Stimulated activated CD4-positive, alpha-beta T cell treated with anti-CD3 and anti-CD28 coated beads, Interleukin-12 subunit alpha, Interleukin-12 subunit beta, amount 100 ng/mL, for 4 hours (primary cell): ENCODE measurements around the gene SGIP1.
"Not testable (repeated sequence)": the region's sequence is repeated elsewhere in the genome, so short reads cannot be mapped to it uniquely, and the experiment has no call there.

ENCODE experiments used
- DNase-seq: peaks from one replicate; pipeline ENCODE4 v3.0.0-alpha.2; 2020

SGIP1 gene

GRCh38 chr1:66734531-66734930, 200.6 kb downstream of the SGIP1 start:
- not testable (repeated sequence) for DNase-seq

DNA sequence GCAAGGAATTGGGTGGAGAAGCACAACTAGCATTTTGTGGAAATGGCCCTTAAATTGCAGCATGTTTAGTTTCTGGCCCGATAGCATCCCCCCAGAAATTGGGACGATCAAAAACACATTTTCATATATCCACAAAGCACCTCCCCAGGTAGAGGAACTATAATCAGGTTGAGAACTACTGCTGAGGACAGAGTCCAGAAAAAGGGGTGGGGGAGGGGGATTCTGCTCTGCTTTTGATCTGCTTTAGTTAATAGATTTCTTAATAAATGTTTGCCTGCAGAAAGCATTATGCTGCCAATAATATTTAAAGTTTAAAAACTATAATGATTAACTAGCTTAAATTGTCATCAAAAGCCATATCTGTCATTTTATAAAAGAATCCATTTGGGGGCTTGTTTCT, 203.9 kb downstream of the SGIP1 start:
- DNase-seq: no peak

DNA sequence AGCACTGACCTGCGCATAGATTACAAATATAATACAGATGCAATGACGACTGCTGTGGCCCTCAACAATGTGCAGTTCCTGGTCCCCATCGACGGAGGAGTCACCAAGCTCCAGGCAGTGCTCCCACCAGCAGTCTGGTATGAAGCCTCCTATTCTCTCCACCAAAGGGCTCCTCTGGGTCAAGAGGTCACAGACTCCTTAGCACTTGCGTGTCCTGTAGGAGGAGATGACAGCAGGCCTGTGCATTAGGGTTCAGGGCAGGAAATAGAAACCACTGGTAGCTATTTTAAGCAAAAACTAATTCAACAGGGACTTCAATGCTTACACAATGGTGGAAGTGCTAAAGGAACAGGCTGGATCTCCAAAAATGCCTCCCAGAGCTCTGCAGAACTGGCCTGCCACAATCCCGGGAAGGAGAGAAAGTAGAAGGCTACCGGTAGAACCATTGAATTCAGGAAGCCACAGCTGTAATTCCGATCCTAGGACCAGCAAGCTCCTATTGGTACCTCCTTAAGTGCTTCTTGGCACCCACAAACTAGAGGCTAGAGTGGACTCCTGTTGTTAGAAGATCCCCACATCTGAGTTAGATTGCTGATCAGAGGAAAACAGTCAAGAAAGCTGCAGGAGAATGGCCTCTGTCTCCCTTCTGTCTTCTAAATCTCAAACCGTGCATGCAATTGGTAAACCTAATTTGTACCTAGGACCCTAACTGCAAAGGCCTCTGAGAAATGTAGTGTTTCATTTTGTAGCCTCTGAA, 205.6 kb downstream of the SGIP1 start:
- no peak for DNase-seq

GRCh38 chr1:66745451-66745850, 211.5 kb downstream of the SGIP1 start:
- DNase-seq: no peak

DNA sequence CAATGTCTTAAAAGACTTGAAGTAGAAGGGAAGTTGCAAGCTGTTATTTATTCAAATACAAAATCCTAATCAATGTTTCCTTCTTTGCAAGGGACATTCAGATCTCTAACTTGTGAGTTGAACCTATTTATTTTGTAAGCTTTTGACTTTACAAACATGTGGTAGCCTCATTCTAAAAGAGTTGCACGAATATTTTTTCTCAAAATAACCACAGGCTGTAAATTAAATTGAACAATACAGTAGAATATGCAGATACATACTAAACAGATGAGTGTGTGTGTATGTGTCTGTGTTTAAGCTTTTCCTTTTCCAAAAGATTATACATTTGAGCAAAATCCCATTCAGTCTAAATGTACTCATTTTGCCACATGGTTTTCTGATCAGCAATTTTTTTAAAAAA, 213.5 kb downstream of the SGIP1 start:
- DNase-seq: no peak

DNA sequence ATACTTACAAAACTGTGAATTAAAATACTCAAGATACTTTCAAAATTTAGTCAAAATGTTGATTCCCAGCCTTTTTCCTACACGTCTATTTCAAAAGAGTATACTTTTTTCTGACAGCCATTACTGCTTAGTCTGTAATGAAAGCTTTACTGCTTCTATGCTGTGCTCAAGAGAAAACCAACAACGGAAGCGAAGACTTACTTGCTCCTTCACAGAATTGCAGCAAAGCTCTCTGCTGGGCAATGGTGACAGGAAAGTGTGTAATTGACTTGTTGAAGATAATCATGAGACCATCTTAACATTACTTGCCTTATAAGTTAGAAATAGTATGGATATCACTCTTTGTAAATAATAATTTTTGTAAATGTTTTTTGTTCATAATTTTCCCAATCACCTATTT, 216.6 kb downstream of the SGIP1 start:
- no peak for DNase-seq

GRCh38 chr1:66751160-66751559, 217.2 kb downstream of the SGIP1 start:
- no peak for DNase-seq

- no peak for DNase-seq
Measured at GRCh38 chr1:66752000-66752592, 218.1 kb downstream of the SGIP1 start, which contains the start of gene DYNLT5. Gene DYNLT5 (plus strand): TSS chr1:66752459. CDS start chr1:66754659, 2,200 bp downstream.

- no peak for DNase-seq
Measured at GRCh38 chr1:66752671-66753371, 218.9 kb downstream of the SGIP1 start.

GRCh38 chr1:66757722-66758240, 223.8 kb downstream of the SGIP1 start:
- DNase-seq: no peak

DNA sequence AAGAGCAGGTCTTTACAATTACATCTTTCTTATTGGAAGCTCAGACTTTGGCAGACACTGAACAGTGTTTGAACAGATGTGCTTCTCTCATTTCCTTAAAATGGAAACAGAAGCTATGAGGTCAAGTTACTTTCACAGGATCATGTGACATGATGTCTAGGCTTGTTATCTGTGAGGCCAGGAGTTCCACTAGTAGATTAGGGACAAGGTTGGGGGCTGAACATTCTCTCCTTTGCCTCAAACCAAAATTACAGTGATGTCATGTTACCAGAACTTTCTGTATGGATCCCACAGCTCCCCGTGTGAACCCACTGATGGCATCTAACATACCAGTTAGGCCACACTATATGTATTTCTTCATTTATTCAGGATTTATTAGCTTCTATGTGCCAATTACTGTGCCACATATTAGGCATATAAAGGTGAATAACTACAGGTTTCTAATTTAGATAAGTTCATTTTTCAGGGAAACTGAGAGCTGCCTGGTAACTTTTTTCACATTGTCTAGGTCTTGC, 224.3 kb downstream of the SGIP1 start:
- no peak for DNase-seq

DNA sequence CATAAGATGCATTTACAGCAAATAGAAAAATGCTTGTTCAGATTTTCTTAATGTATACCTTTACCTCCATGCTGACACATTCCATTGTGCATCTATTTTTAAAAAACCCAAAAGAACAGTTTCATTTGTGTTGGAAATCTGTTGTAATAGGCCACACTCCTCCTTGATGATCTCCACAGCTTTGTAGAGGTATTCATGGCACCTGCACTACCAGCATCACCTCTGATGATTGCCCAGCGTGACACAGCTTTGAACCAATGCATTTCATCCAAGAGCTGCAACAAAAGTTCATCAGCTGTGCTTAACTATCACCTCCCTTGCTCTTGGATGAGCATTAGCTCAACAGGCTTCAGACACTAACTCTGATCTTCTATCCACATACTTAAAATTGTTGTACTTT, 226.6 kb downstream of the SGIP1 start:
- DNase-seq: no peak

GRCh38 chr1:66761221-66761620, 227.3 kb downstream of the SGIP1 start:
- no peak for DNase-seq

- DNase-seq: peak; percentile 30
Measured at GRCh38 chr1:66764994-66765578, 231.1 kb downstream of the SGIP1 start.

DNA sequence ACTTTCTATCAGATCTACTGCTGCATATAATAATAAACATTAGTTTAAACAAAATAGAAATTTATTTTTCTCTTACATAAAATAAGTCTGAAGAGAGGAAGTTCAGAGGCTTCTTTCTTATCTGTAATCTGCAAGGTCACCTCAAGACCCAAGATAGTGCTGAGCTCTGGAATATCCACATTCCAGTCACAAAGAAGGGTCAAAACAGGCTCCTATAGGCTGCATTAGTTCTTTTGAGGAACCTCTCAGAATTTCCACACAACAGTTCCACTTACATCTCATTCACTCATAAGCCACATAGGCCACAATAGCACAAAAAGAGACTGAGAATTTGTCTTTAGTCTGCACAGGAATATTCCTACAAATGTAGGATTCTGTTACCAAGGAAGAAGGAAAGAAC, 233.7 kb downstream of the SGIP1 start:
- DNase-seq: no peak

DNA sequence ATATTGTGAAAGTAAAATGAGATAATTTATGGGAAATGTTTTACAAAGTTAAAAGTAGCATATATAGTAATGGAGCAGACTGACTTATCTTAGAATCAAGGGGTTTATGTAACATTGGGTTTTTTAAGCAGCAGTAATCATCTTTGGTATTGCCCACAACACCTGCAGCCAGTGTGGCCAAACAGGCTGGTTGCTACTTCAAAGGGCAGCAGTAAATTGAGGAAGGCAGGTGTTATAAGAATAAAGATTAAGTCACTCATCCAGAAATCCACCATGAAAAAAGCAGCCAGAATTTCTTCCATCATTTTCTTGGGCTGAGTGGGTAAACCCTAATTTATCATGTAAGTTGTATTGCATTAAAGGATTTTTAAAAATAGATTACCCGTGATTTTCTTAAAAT, 235.0 kb downstream of the SGIP1 start:
- DNase-seq: no peak

DNA sequence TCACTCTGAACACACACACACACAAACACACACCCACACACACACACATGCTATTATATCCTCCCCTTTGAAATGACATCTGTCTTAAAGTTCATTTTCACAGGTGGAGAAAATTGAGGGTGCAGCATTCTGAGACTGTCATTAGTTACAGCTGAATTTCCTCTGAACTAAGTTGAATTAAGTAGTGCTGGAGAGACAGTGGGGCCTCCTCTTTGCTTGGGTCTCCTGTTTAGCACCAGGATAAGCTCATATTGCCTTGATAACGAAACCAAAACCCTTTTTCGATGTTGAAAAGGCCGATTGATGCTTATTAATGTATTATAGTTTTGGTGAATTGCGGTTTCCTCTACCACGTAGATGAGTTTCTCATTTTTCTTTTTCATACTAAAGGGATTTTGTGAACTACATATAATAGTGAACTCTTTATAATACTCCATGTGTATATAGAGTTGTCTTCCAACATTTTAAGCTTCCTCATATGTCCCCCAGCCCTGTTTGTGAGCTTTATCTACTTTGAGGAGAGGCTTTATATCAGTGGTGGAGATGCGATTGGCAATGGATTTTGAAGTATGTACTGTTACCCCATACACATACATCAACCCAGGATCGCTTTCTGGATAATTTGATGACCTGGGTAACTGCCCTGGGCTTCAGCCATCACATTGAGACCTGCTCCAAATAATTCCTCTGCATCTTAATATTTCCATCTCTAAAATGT, 235.7 kb downstream of the SGIP1 start:
- no peak for DNase-seq

- DNase-seq: no peak
Measured at GRCh38 chr1:66770240-66770639, 236.3 kb downstream of the SGIP1 start.

GRCh38 chr1:66770694-66771093, 236.7 kb downstream of the SGIP1 start:
- DNase-seq: no peak

GRCh38 chr1:66773227-66773626, 239.3 kb downstream of the SGIP1 start:
- DNase-seq: no peak

GRCh38 chr1:66774438-66774837, 240.5 kb downstream of the SGIP1 start:
- DNase-seq: no peak

DNA sequence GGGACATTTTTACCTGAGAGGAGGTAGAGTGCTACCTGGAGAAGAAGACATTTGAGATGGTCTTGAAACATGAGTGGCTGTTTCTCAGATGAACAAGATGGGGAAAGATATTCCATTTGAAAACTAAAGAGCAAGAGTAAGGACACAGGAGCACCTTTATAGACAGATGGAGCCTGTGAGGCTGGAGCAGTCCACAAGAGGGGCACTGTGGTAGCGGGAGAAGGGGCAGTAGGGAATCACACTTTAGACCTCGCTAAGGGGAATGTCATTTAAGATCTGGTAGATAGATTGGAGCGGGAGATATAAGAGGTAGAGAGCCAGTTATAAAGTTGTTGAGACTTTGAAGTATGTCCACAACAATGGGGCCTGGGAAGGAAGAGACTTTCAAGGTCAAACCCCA, 241.7 kb downstream of the SGIP1 start:
- no peak for DNase-seq

DNA sequence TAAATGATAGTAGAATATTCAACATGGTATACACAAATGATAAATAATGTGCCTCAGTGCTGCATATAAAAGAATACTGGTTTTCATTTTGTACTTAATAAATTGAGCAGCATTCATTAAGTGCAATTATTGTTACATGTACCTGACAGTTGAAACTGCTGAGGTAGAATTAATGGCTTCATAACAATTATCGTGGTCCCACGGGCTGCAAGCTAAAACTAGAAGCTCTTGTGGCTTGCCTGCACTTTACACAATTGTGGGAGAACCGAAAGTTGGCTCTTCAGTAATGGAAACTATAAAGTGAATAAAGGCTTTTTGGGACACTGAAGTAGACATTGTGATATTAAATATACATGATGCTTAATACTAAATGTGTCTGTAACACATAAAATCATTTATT, 243.9 kb downstream of the SGIP1 start:
- DNase-seq: no peak
